ENCODE measurements around the gene INCENP. TPM values are rescaled to one million over a fixed set of nuclear protein-coding genes. Genes with fewer than 3 reads are reported as not detected.
"Not testable (repeated sequence)": the region's sequence is repeated elsewhere in the genome, so short reads cannot be mapped to it uniquely, and the experiment has no call there.

Gene INCENP
- total and polyA plus RNA-seq, 10 of the 15 experiments (the other 5 are each of a cell fraction or from before 2014, with no cell fraction given) = 1.4 to 96.8 (median 29.0) TPM

DNA sequence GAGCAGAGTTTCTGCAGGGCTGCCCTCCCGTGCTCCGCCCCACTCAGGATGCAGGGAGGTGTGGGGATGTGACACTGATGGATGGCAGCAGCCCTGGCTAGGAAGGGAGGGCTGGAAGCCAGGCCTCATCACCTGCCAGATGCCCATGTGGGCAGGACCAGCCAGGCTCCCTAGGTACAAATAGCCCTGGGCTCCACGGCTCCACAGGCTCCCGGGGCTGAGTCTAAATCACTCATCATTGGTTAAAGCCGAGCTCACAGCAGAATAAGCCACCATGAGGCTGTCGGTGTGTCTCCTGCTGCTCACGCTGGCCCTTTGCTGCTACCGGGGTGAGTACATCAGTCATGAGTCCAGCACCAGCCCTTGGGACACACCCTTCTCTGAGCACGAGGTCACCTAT lies 66.2 kb downstream of the INCENP start, which contains the start of gene SCGB1D1:
Gene SCGB1D1, plus strand, starts transcription at position 206 of the 400 bp plus-strand sequence. Its CDS starts 69 bp downstream, at position 275.
- Histone ChIP-seq H3K4me3 (no peak within 1 kb of the TSS), H3K27ac (ENCODE audit: control insufficient read depth, insufficient read depth) (no peak within 1 kb of the TSS), H3K36me3 (ENCODE audit: control insufficient read depth in 2 of 2, insufficient read depth in 2 of 2, low read length in 1 of 2) (no peaks in the 10 kb centered on the region), H3K9ac (ENCODE audit: control insufficient read depth, insufficient read depth, low read length) (no peak within 1 kb of the TSS), H2AFZ (ENCODE audit: control insufficient read depth, low read depth, low read length) (no peak within 1 kb of the TSS), H4K20me1 (ENCODE audit: control insufficient read depth, insufficient read depth) (no peaks in the 10 kb centered on the region), H3K79me2 (ENCODE audit: control insufficient read depth, insufficient read depth, low read length) (no peaks in the 10 kb centered on the region), H3K9me3 (replicated peaks; ENCODE audit: control insufficient read depth, insufficient read depth, low read length) (no peaks in the 10 kb centered on the region), H3K4me2 (ENCODE audit: control insufficient read depth, insufficient read depth) (no peak within 1 kb of the TSS), H3K27me3 (replicated peaks in 1 of 2; ENCODE audit: control insufficient read depth in 2 of 2, insufficient read depth in 2 of 2, low read length in 1 of 2) (peaks cover 2 to 3% of the 10 kb centered on the region in 2 experiments; a peak in 3 of 4 replicates), H3K4me1 (ENCODE audit: control insufficient read depth, insufficient read depth, low read length) (no peaks in the 10 kb centered on the region)
- no peak for ATAC-seq
- TF ChIP-seq CBFB (IDR thresholded peaks at IDR 0.05; ENCODE audit: low read depth) (no peak), WRNIP1 (IDR thresholded peaks at IDR 0.05; ENCODE audit: borderline replicate concordance, low read depth, low read length) (no peak)
- ChIA-PET RAD21 (ENCODE audit: unreplicated experiment) (no interaction called here), SMC1A (ENCODE audit: uncharacterized antibody, unreplicated experiment) (no interaction called here), POLR2A (no interaction called here), CTCF (no interaction called here)
- intact Hi-C loops (cut with micrococcal nuclease; ENCODE audit: unreplicated experiment) (no loop called here), in situ Hi-C loops (cut with MboI) (no loop called here)
- WGBS (ENCODE audit: insufficient coverage, insufficient replicate concordance, low lambda C conversion rate, missing lambda C conversion rate) = 24% methylated on average over 9 of the region's 9 CpGs
- DNase-seq (ENCODE audit: low read depth, low spot score) = no peak
- FAIRE-seq = no peak
- no TSS peak for BruUV-seq (replicated peaks)

DNA sequence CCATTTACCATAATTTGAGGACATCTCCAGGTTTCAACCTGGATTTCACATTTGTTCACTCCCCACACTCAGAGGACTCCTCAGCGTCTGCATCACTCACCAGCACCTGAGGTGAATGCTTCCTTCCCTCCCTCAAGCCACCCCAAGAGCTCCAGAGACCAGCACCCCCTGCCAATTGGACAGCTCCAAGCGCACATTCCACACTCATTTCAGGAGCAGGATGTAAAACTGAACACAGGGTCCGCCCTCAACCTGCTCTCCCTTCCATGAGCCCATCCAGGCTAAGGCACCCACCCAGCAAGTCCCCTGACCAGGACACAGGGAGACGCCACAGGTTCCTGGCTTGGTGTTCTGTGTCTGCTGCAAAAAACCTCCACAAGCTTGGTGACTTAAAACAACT lies 70.1 kb downstream of the INCENP start:
- FAIRE-seq (no peak), DNase-seq (ENCODE audit: low read depth, low spot score) (no peak), ATAC-seq (no peak; the same call in 2 of the 3 replicates)
- no peak overlapping the region for H3K4me2 ChIP-seq (ENCODE audit: control insufficient read depth, insufficient read depth)
- no peaks in the 10 kb centered on the region for H3K36me3 ChIP-seq (ENCODE audit: control insufficient read depth in 2 of 2, insufficient read depth in 2 of 2, low read length in 1 of 2)
- ChIA-PET SMC1A (ENCODE audit: uncharacterized antibody, unreplicated experiment) (no interaction called here), POLR2A (no interaction called here), RAD21 (ENCODE audit: unreplicated experiment) (no interaction called here), CTCF (interaction anchor here (0.8 kb wide), 1 partner anchor 22 kb away, joined by 4 read pairs; no protein-coding TSS in a partner anchor)
- TF ChIP-seq, protein P1, sequence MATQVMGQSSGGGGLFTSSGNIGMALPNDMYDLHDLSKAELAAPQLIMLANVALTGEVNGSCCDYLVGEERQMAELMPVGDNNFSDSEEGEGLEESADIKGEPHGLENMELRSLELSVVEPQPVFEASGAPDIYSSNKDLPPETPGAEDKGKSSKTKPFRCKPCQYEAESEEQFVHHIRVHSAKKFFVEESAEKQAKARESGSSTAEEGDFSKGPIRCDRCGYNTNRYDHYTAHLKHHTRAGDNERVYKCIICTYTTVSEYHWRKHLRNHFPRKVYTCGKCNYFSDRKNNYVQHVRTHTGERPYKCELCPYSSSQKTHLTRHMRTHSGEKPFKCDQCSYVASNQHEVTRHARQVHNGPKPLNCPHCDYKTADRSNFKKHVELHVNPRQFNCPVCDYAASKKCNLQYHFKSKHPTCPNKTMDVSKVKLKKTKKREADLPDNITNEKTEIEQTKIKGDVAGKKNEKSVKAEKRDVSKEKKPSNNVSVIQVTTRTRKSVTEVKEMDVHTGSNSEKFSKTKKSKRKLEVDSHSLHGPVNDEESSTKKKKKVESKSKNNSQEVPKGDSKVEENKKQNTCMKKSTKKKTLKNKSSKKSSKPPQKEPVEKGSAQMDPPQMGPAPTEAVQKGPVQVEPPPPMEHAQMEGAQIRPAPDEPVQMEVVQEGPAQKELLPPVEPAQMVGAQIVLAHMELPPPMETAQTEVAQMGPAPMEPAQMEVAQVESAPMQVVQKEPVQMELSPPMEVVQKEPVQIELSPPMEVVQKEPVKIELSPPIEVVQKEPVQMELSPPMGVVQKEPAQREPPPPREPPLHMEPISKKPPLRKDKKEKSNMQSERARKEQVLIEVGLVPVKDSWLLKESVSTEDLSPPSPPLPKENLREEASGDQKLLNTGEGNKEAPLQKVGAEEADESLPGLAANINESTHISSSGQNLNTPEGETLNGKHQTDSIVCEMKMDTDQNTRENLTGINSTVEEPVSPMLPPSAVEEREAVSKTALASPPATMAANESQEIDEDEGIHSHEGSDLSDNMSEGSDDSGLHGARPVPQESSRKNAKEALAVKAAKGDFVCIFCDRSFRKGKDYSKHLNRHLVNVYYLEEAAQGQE (IDR thresholded peaks at IDR 0.05; ENCODE audit: low read depth, low read length) = peak; percentile 68; the same call in 1 of the 2 replicates
- TF ChIP-seq, protein P2, sequence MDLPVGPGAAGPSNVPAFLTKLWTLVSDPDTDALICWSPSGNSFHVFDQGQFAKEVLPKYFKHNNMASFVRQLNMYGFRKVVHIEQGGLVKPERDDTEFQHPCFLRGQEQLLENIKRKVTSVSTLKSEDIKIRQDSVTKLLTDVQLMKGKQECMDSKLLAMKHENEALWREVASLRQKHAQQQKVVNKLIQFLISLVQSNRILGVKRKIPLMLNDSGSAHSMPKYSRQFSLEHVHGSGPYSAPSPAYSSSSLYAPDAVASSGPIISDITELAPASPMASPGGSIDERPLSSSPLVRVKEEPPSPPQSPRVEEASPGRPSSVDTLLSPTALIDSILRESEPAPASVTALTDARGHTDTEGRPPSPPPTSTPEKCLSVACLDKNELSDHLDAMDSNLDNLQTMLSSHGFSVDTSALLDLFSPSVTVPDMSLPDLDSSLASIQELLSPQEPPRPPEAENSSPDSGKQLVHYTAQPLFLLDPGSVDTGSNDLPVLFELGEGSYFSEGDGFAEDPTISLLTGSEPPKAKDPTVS (IDR thresholded peaks at IDR 0.05; ENCODE audit: low read depth, low read length) = no peak
- no peak overlapping the region for H2AFZ ChIP-seq (ENCODE audit: control insufficient read depth, low read depth, low read length)
- no peaks in the 10 kb centered on the region for H3K9me3 ChIP-seq (replicated peaks; ENCODE audit: control insufficient read depth, insufficient read depth, low read length)
- no peak overlapping the region for H3K4me3 ChIP-seq
- H4K20me1 ChIP-seq (ENCODE audit: control insufficient read depth, insufficient read depth) = no peaks in the 10 kb centered on the region
- no peak overlapping the region for H3K9ac ChIP-seq (ENCODE audit: control insufficient read depth, insufficient read depth, low read length)
- 10% methylated on average over 4 of the region's 4 CpGs for WGBS (ENCODE audit: insufficient coverage, insufficient replicate concordance, low lambda C conversion rate, missing lambda C conversion rate)
- no peaks in the 10 kb centered on the region for H3K79me2 ChIP-seq (ENCODE audit: control insufficient read depth, insufficient read depth, low read length)
- H3K27me3 ChIP-seq (replicated peaks in 1 of 2; ENCODE audit: control insufficient read depth in 2 of 2, insufficient read depth in 2 of 2, low read length in 1 of 2) = peaks cover 2 to 3% of the 10 kb centered on the region in 2 experiments; a peak in 3 of 4 replicates
- intact Hi-C loops (cut with micrococcal nuclease; ENCODE audit: unreplicated experiment) (no loop called here), in situ Hi-C loops (cut with MboI) (no loop called here)
- no TSS peak for BruUV-seq (replicated peaks)
- H3K4me1 ChIP-seq (ENCODE audit: control insufficient read depth, insufficient read depth, low read length) = no peaks in the 10 kb centered on the region
- H3K27ac ChIP-seq (ENCODE audit: control insufficient read depth, insufficient read depth) = no peak overlapping the region

DNA sequence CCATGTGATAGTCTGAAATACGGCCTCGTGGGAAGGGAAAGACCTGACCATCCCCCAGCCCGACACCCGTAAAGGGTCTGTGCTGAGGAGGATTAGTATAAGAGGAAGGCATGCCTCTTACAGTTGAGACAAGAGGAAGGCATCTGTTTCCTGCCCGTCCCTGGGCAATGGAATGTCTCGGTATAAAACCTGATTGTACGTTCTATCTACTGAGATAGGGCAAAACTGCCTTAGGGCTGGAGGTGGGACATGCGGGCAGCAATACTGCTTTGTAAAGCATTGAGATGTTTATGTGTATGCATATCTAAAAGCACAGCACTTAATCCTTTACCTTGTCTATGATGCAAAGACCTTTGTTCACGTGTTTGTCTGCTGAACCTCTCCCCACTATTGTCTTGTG lies 71.2 kb downstream of the INCENP start:
- WGBS (ENCODE audit: insufficient coverage, insufficient replicate concordance, low lambda C conversion rate, missing lambda C conversion rate) = 3% methylated on average over 5 of the region's 9 CpGs
- RAD21 ChIA-PET (ENCODE audit: unreplicated experiment); in situ Hi-C loops (cut with MboI): not testable (repeated sequence)

More for the DNA sequence above, 71.2 kb downstream of the INCENP start:
- H3K36me3 ChIP-seq (ENCODE audit: control insufficient read depth in 2 of 2, insufficient read depth in 2 of 2, low read length in 1 of 2); H3K4me3 ChIP-seq; DNase-seq (ENCODE audit: low read depth, low spot score); H3K79me2 ChIP-seq (ENCODE audit: control insufficient read depth, insufficient read depth, low read length); H2AFZ ChIP-seq (ENCODE audit: control insufficient read depth, low read depth, low read length); POLR2A ChIA-PET; BruUV-seq (replicated peaks); SMC1A ChIA-PET (ENCODE audit: uncharacterized antibody, unreplicated experiment); intact Hi-C loops (cut with micrococcal nuclease; ENCODE audit: unreplicated experiment); H4K20me1 ChIP-seq (ENCODE audit: control insufficient read depth, insufficient read depth); H3K9me3 ChIP-seq (replicated peaks; ENCODE audit: control insufficient read depth, insufficient read depth, low read length); H3K4me2 ChIP-seq (ENCODE audit: control insufficient read depth, insufficient read depth); CTCF ChIA-PET; H3K27me3 ChIP-seq (replicated peaks in 1 of 2; ENCODE audit: control insufficient read depth in 2 of 2, insufficient read depth in 2 of 2, low read length in 1 of 2); ATAC-seq; H3K4me1 ChIP-seq (ENCODE audit: control insufficient read depth, insufficient read depth, low read length); FAIRE-seq; H3K9ac ChIP-seq (ENCODE audit: control insufficient read depth, insufficient read depth, low read length); H3K27ac ChIP-seq (ENCODE audit: control insufficient read depth, insufficient read depth): not testable (repeated sequence)
